AG09309 (cell line): ENCODE results near the gene CTDSPL.

Experiments used
- DNase-seq: peaks from one replicate; pipeline ENCODE4 v3.0.0-alpha.2; 2010; ENCODE audit warnings: low read depth
- H3K4me3 ChIP-seq: 2 replicates; pipeline ENCODE4 v1.5.1; 2011; ENCODE audit warnings: mild to moderate bottlenecking, low read depth, low read length, moderate library complexity; ENCODE audit not compliant: control insufficient read depth
- TF ChIP-seq, protein P1 (sequence below): IDR thresholded peaks from 2 replicates; pipeline ENCODE4 v1.5.1; 2011; ENCODE audit warnings: mild to moderate bottlenecking, low read depth, low read length, inconsistent platforms; ENCODE audit not compliant: insufficient read depth, control insufficient read depth; ENCODE audit errors: missing control alignments

The CTDSPL gene

DNA sequence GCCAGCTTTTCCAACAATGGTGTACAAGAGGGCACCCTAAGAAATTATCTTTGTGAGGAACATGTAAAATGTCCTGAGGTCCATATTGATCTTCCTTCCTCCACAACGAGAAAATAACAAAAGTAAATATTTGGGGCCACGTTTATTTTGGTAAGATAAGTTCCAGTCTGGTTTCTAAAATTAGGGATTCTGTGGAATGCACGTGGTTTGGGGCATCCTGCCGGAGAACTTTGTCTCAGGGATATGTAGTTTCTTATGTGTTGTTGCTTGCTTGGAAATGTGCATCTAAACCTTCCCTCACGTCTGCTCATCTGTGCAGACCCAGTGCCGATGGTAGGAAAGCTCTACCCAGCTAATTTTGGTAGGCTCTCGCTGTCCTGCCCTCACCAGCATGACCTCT is 62.8 kb downstream of the CTDSPL start:
- H3K4me3 ChIP-seq = no peak overlapping the region
- DNase-seq = no peak
- TF ChIP-seq, protein P1, sequence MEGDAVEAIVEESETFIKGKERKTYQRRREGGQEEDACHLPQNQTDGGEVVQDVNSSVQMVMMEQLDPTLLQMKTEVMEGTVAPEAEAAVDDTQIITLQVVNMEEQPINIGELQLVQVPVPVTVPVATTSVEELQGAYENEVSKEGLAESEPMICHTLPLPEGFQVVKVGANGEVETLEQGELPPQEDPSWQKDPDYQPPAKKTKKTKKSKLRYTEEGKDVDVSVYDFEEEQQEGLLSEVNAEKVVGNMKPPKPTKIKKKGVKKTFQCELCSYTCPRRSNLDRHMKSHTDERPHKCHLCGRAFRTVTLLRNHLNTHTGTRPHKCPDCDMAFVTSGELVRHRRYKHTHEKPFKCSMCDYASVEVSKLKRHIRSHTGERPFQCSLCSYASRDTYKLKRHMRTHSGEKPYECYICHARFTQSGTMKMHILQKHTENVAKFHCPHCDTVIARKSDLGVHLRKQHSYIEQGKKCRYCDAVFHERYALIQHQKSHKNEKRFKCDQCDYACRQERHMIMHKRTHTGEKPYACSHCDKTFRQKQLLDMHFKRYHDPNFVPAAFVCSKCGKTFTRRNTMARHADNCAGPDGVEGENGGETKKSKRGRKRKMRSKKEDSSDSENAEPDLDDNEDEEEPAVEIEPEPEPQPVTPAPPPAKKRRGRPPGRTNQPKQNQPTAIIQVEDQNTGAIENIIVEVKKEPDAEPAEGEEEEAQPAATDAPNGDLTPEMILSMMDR = no peak

DNA sequence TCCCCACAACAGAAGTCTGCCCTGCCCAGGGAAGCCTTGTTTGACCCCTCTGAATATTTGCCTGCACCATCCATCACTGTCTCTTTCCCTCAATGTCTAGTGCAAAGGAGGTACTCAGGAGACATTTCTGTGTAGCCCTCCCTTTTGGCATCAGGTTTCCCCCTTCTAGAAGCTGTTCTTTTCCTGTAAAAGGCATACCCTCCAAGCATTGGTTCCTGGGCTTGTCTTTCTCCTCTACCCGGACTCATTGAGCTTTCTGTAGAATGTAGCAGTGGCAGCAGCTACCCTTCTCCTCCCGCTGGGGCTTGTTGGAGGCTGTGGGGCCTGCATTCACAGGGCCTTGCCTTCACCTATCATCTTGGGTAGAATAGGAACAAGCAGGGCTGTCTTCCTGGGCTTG is 63.5 kb downstream of the CTDSPL start:
- TF ChIP-seq, protein P1 = no peak
- no peak overlapping the region for H3K4me3 ChIP-seq
- no peak for DNase-seq

DNA sequence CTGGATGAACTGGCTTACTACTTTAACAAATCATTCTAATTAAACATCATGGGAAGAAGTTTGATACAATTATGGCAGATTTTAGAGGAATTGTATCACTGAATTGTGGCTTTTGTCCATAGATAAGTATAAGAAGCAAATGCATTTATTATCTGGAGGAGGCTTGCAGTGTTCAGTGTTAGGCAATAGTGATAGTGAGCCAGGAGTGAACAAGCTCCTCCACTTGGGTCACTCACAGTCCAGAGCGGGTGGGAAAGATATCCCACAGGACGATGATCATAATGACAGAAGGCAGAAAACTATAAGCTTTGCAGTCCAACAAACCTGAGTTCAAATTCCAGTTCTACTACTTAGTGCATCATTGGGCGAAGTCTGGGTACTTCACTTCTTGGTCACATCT is 64.9 kb downstream of the CTDSPL start:
- TF ChIP-seq, protein P1 = no peak
- H3K4me3 ChIP-seq = no peak overlapping the region
- DNase-seq = no peak

DNA sequence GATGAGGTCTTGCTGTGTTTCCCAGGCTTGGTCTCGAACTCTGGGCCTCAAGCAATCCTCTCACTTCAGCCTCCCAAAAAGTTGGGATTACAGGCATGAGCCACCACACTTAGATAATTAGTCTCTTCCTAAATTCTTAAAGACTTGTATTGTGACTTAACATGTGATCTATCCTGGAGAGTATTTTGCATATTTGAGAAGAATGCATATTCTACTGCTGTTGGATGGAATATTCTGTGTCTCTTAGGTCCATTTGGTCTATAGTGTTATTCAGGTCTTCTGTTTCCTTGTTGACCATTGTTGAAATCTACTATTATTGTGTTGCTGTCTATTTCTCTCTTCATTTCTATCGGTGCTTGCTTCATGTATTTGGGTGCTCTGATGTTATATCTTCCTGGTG is 68.8 kb downstream of the CTDSPL start:
- H3K4me3 ChIP-seq = no peak overlapping the region
- no peak for DNase-seq
- TF ChIP-seq, protein P1 = no peak

DNA sequence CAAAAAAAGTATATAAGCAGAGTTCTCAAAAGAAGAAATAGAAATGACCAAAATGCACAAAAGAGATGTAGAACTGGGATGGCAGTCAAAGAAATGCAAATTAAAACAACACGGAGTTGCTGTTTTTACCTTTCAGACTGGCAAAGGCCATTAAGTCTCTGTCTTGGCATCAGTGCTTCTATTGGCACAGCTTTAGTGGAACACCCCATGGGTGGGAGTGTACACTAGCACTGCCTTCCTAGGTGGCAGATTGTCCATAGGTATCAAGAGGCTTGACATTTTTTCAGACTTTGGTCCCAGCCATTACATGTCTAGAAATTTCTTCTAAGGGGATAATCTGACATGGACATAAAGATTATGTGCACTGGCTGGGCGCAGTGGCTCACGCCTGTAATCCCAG is 70.8 kb downstream of the CTDSPL start:
- DNase-seq = no peak
- TF ChIP-seq, protein P1 = no peak
- H3K4me3 ChIP-seq = no peak overlapping the region

DNA sequence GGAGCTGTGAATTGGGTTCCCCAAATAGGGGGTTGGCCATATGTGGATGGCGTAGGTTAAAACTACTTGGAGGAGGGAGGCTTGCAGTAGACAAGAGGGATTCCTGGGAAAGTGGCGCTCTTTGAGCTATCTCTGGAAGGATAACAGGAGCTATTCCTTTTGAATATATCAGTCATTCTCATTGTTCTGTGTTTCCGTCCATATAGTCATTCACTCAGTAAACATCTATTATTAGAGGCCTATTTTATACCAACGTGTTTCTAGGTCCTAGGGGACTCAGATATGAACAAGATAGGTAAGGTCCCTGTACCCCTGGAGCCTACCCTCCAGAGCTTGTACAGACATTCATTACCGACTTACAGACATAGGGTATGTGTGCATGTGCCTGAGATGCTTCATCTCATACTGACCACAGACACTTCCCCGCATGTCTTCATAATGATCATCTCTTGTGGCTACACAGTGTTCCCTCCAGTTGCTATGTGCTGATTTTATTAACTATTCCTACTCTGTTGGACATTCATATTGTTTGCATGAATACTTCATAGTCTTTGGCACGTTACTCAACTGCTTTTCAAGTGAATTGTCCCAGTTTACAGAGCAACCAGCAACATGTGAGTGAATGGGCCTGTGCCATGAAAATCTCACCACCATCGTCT is 73.1 kb downstream of the CTDSPL start:
- TF ChIP-seq, protein P1 = no peak
- no peak for DNase-seq
- no peak overlapping the region for H3K4me3 ChIP-seq

DNA sequence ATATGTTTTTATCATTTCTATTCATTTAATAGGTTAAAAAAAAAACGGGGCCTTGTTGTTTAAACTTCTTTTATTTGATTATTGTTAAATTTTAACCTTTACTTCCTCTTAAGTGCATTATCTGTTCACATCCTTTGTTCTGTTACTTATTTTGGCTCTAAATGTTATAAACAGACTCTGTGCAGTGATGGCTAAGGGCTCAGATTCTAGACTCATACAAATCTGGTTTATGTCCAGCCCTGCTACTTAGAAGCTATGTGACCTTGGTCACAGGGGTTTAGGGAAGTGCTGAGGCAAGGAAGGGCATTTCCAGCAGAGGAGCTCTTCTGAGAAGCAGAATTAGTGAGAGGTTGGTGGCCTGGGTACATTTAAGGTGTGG is 73.6 kb downstream of the CTDSPL start:
- TF ChIP-seq, protein P1 = no peak
- H3K4me3 ChIP-seq = no peak overlapping the region
- DNase-seq = no peak
